Ovary (tissue), 3 donors: ENCODE data around the gene SND1.

Experiments used
- EP300 ChIP-seq: sonication (generic); formaldehyde crosslinking; IDR thresholded peaks from one replicate; pipeline ENCODE4 v1.6.1; 2017; ENCODE audit warnings: antibody characterized with exemption
- POLR2A ChIP-seq: fragments of 450-650 bp; IDR thresholded peaks from one replicate; pipeline ENCODE4 v1.6.1; 2017; ENCODE audit warnings: antibody characterized with exemption, mild to moderate bottlenecking, moderate library complexity
- TF ChIP-seq, protein P1 (sequence below), 3 donors: fragments of 450-650 bp in 2 of 3; fragments of 200-600 bp in 1 of 3; IDR thresholded peaks; one replicate each; pipeline versions ENCODE4 v1.5.1 to v1.8.0; 2016 to 2022; ENCODE audit warnings: antibody characterized with exemption in 3 of 3, mild to moderate bottlenecking in 1 of 3
- donor health status: DM: no; HTN: no; CAD: no.

DNA sequence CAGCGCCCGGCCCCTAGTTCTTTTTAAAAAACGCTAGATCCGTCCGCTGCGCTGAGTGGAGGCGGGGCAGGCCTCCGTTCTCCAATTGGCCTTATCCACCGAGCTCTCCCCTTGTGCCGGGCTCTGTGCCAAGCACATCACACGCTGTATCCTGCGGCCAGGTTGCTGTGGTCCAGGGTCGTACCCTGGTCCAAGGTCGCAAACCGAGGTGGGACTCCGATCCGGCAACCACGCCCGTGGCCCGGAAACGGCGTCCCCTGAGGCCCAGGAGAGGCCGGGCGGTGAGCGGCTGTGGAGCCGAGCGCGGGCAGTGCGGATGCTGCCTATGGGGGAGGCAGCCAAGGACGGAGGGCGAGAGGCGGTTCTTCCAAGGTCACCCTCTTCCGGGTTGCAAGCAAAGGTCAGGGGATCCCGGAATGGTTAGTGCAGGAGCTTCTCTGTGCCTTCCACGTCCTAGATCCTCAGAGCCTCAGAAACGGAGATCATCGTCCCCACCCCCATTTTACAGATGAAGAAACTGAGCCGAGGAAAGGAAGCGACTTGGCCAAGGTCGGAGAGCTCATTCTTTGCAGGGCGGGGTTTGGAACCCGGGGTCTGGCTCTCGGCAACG is 451.6 kb downstream of the SND1 start:
- TF ChIP-seq, protein P1, sequence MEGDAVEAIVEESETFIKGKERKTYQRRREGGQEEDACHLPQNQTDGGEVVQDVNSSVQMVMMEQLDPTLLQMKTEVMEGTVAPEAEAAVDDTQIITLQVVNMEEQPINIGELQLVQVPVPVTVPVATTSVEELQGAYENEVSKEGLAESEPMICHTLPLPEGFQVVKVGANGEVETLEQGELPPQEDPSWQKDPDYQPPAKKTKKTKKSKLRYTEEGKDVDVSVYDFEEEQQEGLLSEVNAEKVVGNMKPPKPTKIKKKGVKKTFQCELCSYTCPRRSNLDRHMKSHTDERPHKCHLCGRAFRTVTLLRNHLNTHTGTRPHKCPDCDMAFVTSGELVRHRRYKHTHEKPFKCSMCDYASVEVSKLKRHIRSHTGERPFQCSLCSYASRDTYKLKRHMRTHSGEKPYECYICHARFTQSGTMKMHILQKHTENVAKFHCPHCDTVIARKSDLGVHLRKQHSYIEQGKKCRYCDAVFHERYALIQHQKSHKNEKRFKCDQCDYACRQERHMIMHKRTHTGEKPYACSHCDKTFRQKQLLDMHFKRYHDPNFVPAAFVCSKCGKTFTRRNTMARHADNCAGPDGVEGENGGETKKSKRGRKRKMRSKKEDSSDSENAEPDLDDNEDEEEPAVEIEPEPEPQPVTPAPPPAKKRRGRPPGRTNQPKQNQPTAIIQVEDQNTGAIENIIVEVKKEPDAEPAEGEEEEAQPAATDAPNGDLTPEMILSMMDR (IDR thresholded peaks at IDR 0.05): no peak
- TF ChIP-seq POLR2A (no peak), EP300 (no peak)
